K562 (cell line): Measurements from ENCODE around the gene MYO3B. TPM values are rescaled to one million over a fixed set of nuclear protein-coding genes. Genes with fewer than 3 reads are reported as not detected.

Source experiments
- ATAC-seq: fragments of 200-7000 bp; cut with Tn5 transposase; 3 replicates; pipeline ENCODE4 v1.9.1; 2020; ENCODE audit warnings: moderate library complexity
- BruUV-seq: library from RNA; stranded (reverse); fragments of 400-500 nt; replicated peaks from 2 replicates; lab custom pipeline; 2021; lab: Mats Ljungman, UMichigan
- CTCF ChIA-PET: fragments of 300-600 bp; formaldehyde crosslinking; extraction: SDS; loops from one replicate; lab custom pipeline; 2021; ENCODE audit warnings: low intra/inter-chr PET ratio; lab: Yijun Ruan, JAX
- POLR2A ChIA-PET: fragments of 300-600, 350-650 bp; sonication (Branson Sonifier 250); formaldehyde crosslinking; extraction: SDS; loops from one replicate; lab custom pipeline; 2021; ENCODE audit warnings: antibody characterized with exemption, inconsistent platforms; lab: Yijun Ruan, JAX
- DNase-seq, 4 experiments: peaks; one replicate each; pipeline versions ENCODE4 v3.0.0 to v3.0.0-alpha.2; 2011 to 2018; ENCODE audit warnings: low spot score in 3 of 4, mixed read lengths in 3 of 4; ENCODE audit errors: extremely low read depth in 1 of 4
- FAIRE-seq: peaks from 2 replicates; lab custom pipeline; 2011; peaks lifted over from hg19 to GRCh38; lab: Jason Lieb, UNC
- H2AFZ ChIP-seq: 2 replicates; pipeline ENCODE4 v1.6.0; 2011; ENCODE audit warnings: low read depth, low read length, control low read depth, inconsistent platforms
- H3K27ac ChIP-seq: fragments of 200-600 bp; 3 replicates; pipeline ENCODE4 v1.8.0; 2011; ENCODE audit warnings: low read depth, mild to moderate bottlenecking, control low read depth, inconsistent platforms, low read length, moderate library complexity, mixed read lengths; ENCODE audit errors: extremely low read depth
- H3K27me3 ChIP-seq, 2 experiments: fragments of 300-600 bp in 1 of 2; 2 replicates in 1 of 2; 3 replicates in 1 of 2; pipeline versions ENCODE4 v1.6.0 to v1.8.0; 2011; ENCODE audit warnings: inconsistent platforms in 2 of 2, low read length in 2 of 2, mild to moderate bottlenecking in 1 of 2, mixed read lengths in 1 of 2, moderate library complexity in 1 of 2; ENCODE audit not compliant: control insufficient read depth in 2 of 2, insufficient read depth in 2 of 2
- H3K36me3 ChIP-seq: fragments of 300-600 bp; 3 replicates; pipeline ENCODE4 v1.8.0; 2011; ENCODE audit warnings: mild to moderate bottlenecking, low read length, inconsistent platforms; ENCODE audit not compliant: control insufficient read depth, insufficient read depth
- H3K4me1 ChIP-seq, 2 experiments: fragments of 200-600 bp in 1 of 2; replicated peaks in 1 of 2; 2 replicates in 1 of 2; 3 replicates in 1 of 2; pipeline versions ENCODE4 v1.5.1 to v1.8.0; 2011; ENCODE audit warnings: inconsistent platforms in 2 of 2, low read length in 2 of 2, mild to moderate bottlenecking in 1 of 2, mixed read lengths in 1 of 2, moderate library complexity in 1 of 2; ENCODE audit not compliant: control insufficient read depth in 2 of 2, insufficient read depth in 2 of 2
- H3K4me2 ChIP-seq: 2 replicates; pipeline ENCODE4 v1.6.1; 2011; ENCODE audit warnings: low read length, control low read depth, inconsistent platforms, mixed read lengths; ENCODE audit not compliant: insufficient read depth
- H3K4me3 ChIP-seq: fragments of 200-600 bp; sonication (generic), shearing (Covaris generic); 2 replicates; pipeline ENCODE4 v1.5.1; 2016; ENCODE audit warnings: control low read depth, inconsistent platforms
- H3K79me2 ChIP-seq: fragments of 200-600 bp; 3 replicates; pipeline ENCODE4 v1.8.0; 2011; ENCODE audit warnings: low read length, inconsistent platforms; ENCODE audit not compliant: control insufficient read depth, insufficient read depth
- H3K9ac ChIP-seq, 2 experiments: 2 replicates each; pipeline versions ENCODE4 v1.6.0 to v1.6.1; 2011; ENCODE audit warnings: low read depth in 2 of 2, low read length in 2 of 2, control low read depth in 1 of 2, inconsistent platforms in 1 of 2, mild to moderate bottlenecking in 1 of 2, mixed read lengths in 1 of 2; ENCODE audit not compliant: insufficient read depth in 1 of 2
- H3K9me1 ChIP-seq: one replicate; pipeline ENCODE4 v1.6.0; 2011; ENCODE audit warnings: inconsistent platforms, mild to moderate bottlenecking, low read length, moderate library complexity; ENCODE audit not compliant: control insufficient read depth, insufficient read depth
- H3K9me3 ChIP-seq: replicated peaks from 2 replicates; pipeline ENCODE4 v1.5.1; 2011; ENCODE audit warnings: low read depth, low read length, inconsistent platforms; ENCODE audit not compliant: control insufficient read depth, insufficient read depth
- H4K20me1 ChIP-seq: replicated peaks from 2 replicates; pipeline ENCODE4 v1.6.1; 2011; ENCODE audit warnings: low read length, inconsistent platforms, mixed read lengths; ENCODE audit not compliant: control insufficient read depth, insufficient read depth
- FOXA1 ChIP-seq: fragments of 450-650 bp; IDR thresholded peaks from 2 replicates; pipeline ENCODE4 v1.6.1; 2016; ENCODE audit warnings: mild to moderate bottlenecking, borderline replicate concordance
- KLF1 ChIP-seq: fragments of 450-650 bp; IDR thresholded peaks from 2 replicates; pipeline ENCODE4 v1.6.1; 2016; ENCODE audit warnings: missing genetic modification characterization, missing compliant biosample characterization
- POLR2AphosphoS5 ChIP-seq: IDR thresholded peaks from 2 replicates; pipeline ENCODE4 v1.6.1; 2011; ENCODE audit warnings: mild to moderate bottlenecking, low read depth, low read length, moderate library complexity; ENCODE audit not compliant: control insufficient read depth, insufficient read depth
- ZNF23 ChIP-seq: fragments of 250-450 bp; sonication (Bioruptor Pico); IDR thresholded peaks from 2 replicates; pipeline ENCODE4 v1.4.0; 2020; ENCODE audit warnings: mild to moderate bottlenecking
- WGBS: fragments of 100-300 bp; shearing (Covaris generic); methylation state at CpG from one replicate; pipeline ENCODE4 v1.1.6; 2016; ENCODE audit warnings: low coverage, mixed read lengths; ENCODE audit not compliant: insufficient coverage; ENCODE audit errors: missing lambda C conversion rate; 5-methylcytosine and 5-hydroxymethylcytosine counted together
- in situ Hi-C: fragments of 300-500 bp; cut with MboI; formaldehyde crosslinking; loops from 4 replicates; pipeline ENCODE4 v1.15.0; 2018; ENCODE audit warnings: inconsistent platforms, mixed read lengths
- intact Hi-C: fragments of 100-400 bp; cut with micrococcal nuclease; formaldehyde crosslinking; loops from 2 replicates; pipeline ENCODE4 v1.14.2; 2022
- polyA plus RNA-seq, 8 experiments: library from polyadenylated mRNA; depleted of rRNA in 4 of 8; stranded (reverse) in 5 of 8; unstranded in 3 of 8; fragments of >200 nt; fragmentation: Nextera tagmentation in 2 of 8; fragmentation: Illumina TruSeq in 1 of 8; extraction: Ambion mirVana in 2 of 8; extraction: Trizol in 1 of 8; gene quantifications; 2 replicates each; pipeline versions ENCODE4 v1.2.1 to v1.2.3, GENCODE V29; 2011 to 2014; ENCODE audit warnings: inconsistent platforms in 1 of 8, missing spikeins in 1 of 8
- total RNA-seq, 7 experiments: library from RNA; depleted of rRNA in 6 of 7; stranded (reverse); fragments of >200 nt in 6 of 7; fragmentation: Illumina TruSeq in 2 of 7; extraction: Trizol in 2 of 7; gene quantifications; 2 replicates each; pipeline versions ENCODE4 v1.2.1 to v1.2.3, GENCODE V29; 2011 to 2021; ENCODE audit warnings: low replicate concordance in 1 of 7
- TF ChIP-seq, protein P1 (sequence below), 2 experiments: fragments of 250-450 bp in 1 of 2; fragments of 450-650 bp in 1 of 2; sonication (Bioruptor Pico) in 1 of 2; IDR thresholded peaks; 2 replicates each; pipeline versions ENCODE4 v1.6.1 to v1.8.0; 2016 to 2021; ENCODE audit warnings: mild to moderate bottlenecking in 2 of 2, moderate library complexity in 2 of 2, missing compliant biosample characterization in 1 of 2, missing genetic modification characterization in 1 of 2
- TF ChIP-seq, protein P2 (sequence below): fragments of 450-650 bp; IDR thresholded peaks from 2 replicates; pipeline ENCODE4 v1.6.1; 2017; ENCODE audit warnings: antibody characterized with exemption

MYO3B gene
- total and polyA plus RNA-seq, 9 of the 15 experiments (the other 6 are each of a cell fraction or from before 2014, with no cell fraction given), result 2.7 to 6.5 (median 3.6) TPM

DNA sequence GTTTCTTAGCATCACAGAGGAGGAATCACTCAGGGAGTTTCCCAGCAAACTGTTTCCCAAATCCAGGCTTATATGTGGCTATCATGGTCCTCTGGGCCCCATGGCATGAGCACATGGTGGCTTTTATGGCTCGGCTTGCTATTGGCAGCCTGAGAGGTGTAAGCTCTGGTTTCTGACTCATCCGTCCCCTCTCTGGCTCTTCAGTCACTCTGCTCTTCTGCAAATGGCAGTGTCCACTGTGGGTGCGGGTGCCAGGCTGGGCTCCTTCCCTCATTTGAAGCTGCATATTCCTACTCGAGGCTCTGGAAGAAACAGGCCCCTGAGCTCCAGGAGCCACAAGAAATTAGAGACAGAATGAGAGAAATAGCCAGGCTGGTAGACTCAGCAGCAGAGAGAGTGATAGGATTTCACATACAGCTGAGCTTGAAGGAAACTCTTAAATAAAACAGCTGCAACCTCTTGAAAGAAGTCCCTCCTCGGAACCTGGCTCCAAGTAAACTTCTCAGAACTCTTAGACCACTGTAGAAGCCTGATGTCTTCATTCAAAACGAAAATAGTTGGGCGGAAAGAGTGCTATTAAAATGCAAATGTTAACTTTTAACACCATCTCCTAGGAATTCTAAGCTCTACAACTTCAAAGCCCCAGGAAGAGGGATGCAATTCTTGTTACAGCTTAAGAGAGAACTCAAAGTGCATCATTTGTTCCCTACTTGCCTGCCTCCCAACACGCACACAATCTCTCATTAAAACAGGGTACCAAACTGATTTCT, 324.6 kb downstream of the MYO3B start:
- BruUV-seq, result no TSS peak
- in situ Hi-C loops (no loop called here), intact Hi-C loops (no loop called here)
- no peak overlapping the region for H3K9ac ChIP-seq
- TF ChIP-seq, protein P1, sequence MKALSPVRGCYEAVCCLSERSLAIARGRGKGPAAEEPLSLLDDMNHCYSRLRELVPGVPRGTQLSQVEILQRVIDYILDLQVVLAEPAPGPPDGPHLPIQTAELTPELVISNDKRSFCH (CRISPR knock-in tag; IDR thresholded peaks at IDR 0.05), result no peak
- TF ChIP-seq, protein P1 (tag; IDR thresholded peaks at IDR 0.05), result no peak
- TF ChIP-seq FOXA1, result no peak
- TF ChIP-seq POLR2AphosphoS5, result no peak
- TF ChIP-seq, protein P2, sequence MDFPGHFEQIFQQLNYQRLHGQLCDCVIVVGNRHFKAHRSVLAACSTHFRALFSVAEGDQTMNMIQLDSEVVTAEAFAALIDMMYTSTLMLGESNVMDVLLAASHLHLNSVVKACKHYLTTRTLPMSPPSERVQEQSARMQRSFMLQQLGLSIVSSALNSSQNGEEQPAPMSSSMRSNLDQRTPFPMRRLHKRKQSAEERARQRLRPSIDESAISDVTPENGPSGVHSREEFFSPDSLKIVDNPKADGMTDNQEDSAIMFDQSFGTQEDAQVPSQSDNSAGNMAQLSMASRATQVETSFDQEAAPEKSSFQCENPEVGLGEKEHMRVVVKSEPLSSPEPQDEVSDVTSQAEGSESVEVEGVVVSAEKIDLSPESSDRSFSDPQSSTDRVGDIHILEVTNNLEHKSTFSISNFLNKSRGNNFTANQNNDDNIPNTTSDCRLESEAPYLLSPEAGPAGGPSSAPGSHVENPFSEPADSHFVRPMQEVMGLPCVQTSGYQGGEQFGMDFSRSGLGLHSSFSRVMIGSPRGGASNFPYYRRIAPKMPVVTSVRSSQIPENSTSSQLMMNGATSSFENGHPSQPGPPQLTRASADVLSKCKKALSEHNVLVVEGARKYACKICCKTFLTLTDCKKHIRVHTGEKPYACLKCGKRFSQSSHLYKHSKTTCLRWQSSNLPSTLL, result no peak
- TF ChIP-seq KLF1 (tag), result no peak
- no peak for TF ChIP-seq ZNF23 (CRISPR knock-in tag)
- no peak for DNase-seq
- H3K4me3 ChIP-seq, result no peak overlapping the region
- no peak overlapping the region for H3K4me2 ChIP-seq
- H3K27me3 ChIP-seq, result peaks cover 13 to 23% of the 10 kb centered on the region in 2 experiments
- ChIA-PET CTCF (no interaction called here), POLR2A (interaction anchor here (0.6 to 1.7 kb wide), 3 partner anchors 14 to 209 kb away, joined by 3 to 4 read pairs (median 4); no protein-coding TSS in a partner anchor)
- H3K9me3 ChIP-seq, result no peaks in the 10 kb centered on the region
- 4% methylated on average over 8 of the region's 8 CpGs for WGBS
- H3K79me2 ChIP-seq, result no peaks in the 10 kb centered on the region
- peaks cover 0 to 5% of the 10 kb centered on the region in 2 experiments; a peak in 1 of 5 replicates for H3K4me1 ChIP-seq
- FAIRE-seq, result no peak
- no peak overlapping the region for H2AFZ ChIP-seq
- H3K9me1 ChIP-seq, result no peaks in the 10 kb centered on the region
- no peaks in the 10 kb centered on the region for H3K36me3 ChIP-seq
- no peaks in the 10 kb centered on the region for H4K20me1 ChIP-seq
- no peak for ATAC-seq
- H3K27ac ChIP-seq, result no peak overlapping the region
